Epidermal melanocyte (primary cell): ENCODE measurements around the gene TUBAL3.
A peak's percentile ranks its signal among the peaks of the same experiment; 100 is the strongest.
"Not testable (repeated sequence)": the region's sequence is repeated elsewhere in the genome, so short reads cannot be mapped to it uniquely, and the experiment has no call there.

ENCODE experiments used
- DNase-seq: peaks from one replicate; pipeline ENCODE4 v3.0.0; 2011; ENCODE audit warnings: low spot score; ENCODE audit not compliant: insufficient read length

Gene TUBAL3

GRCh38 chr10:5424751-5425150 lies 20.1 kb upstream of the TUBAL3 start:
- no peak for DNase-seq

- no peak for DNase-seq
Observed at GRCh38 chr10:5423771-5424170, 19.1 kb upstream of the TUBAL3 start.

- DNase-seq = no peak
Observed at GRCh38 chr10:5419466-5420094, 15.0 kb upstream of the TUBAL3 start.

- DNase-seq = no peak
Observed at GRCh38 chr10:5418584-5418983, 14.0 kb upstream of the TUBAL3 start.

- no peak for DNase-seq
Observed at GRCh38 chr10:5416981-5417380, 12.4 kb upstream of the TUBAL3 start.

GRCh38 chr10:5413012-5413938 lies 8.6 kb upstream of the TUBAL3 start:
- DNase-seq = no peak

GRCh38 chr10:5412277-5412941 lies 7.8 kb upstream of the TUBAL3 start, which contains the start of gene NET1:
Gene NET1 (plus strand): TSS chr10:5412557. CDS start chr10:5412693, 136 bp downstream.
- peak; percentile 95 for DNase-seq

- no peak for DNase-seq
Observed at GRCh38 chr10:5411941-5412276, 7.3 kb upstream of the TUBAL3 start.

GRCh38 chr10:5410787-5411186 lies 6.2 kb upstream of the TUBAL3 start:
- not testable (repeated sequence) for DNase-seq

- no peak for DNase-seq
Observed at GRCh38 chr10:5406918-5407317, 2.3 kb upstream of the TUBAL3 start.

GRCh38 chr10:5402798-5403197 lies 1.8 kb downstream of the TUBAL3 start:
- no peak for DNase-seq

- DNase-seq = no peak
Observed at GRCh38 chr10:5400468-5401240, 4.0 kb downstream of the TUBAL3 start.

- no peak for DNase-seq
Observed at GRCh38 chr10:5399332-5399731, 5.3 kb downstream of the TUBAL3 start.

GRCh38 chr10:5396556-5397300 lies 7.9 kb downstream of the TUBAL3 start:
- DNase-seq = no peak

GRCh38 chr10:5395168-5395567 lies 9.5 kb downstream of the TUBAL3 start:
- DNase-seq = no peak

- no peak for DNase-seq
Observed at GRCh38 chr10:5393529-5393928, 11.1 kb downstream of the TUBAL3 start.

GRCh38 chr10:5391790-5392189 lies 12.8 kb downstream of the TUBAL3 start:
- no peak for DNase-seq

GRCh38 chr10:5390607-5391205 lies 13.9 kb downstream of the TUBAL3 start:
- DNase-seq = no peak

GRCh38 chr10:5387169-5387568 lies 17.5 kb downstream of the TUBAL3 start:
- no peak for DNase-seq

GRCh38 chr10:5385224-5385623 lies 19.4 kb downstream of the TUBAL3 start:
- no peak for DNase-seq
